GM19193 (cell line): ENCODE measurements around the gene ZNF80.
"Not testable (repeated sequence)": the region's sequence is repeated elsewhere in the genome, so short reads cannot be mapped to it uniquely, and the experiment has no call there.

Experiments
- POLR2A ChIP-seq: IDR thresholded peaks from 4 replicates; pipeline ENCODE4 v1.6.1; 2011; ENCODE audit not compliant: insufficient read depth, insufficient read length; ENCODE audit errors: extremely low read depth

ZNF80 gene

DNA sequence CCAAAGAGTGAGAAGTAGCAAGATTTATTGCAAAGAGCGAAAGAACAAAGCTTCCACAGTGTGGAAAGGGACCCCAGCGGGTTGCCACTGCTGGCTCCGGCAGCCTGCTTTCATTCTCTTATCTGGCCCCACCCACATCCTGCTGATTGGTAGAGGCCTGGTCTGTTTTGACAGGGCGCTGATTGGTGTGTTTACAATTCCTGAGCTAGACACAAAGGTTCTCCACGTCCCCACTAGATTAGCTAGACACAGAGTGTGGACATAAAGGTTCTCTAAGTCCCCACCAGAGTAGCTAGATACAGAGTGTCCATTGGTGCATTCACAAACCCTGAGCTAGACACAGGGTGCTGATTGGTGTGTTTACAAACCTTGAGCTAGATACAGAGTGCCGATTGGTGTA, at the start of gene ZNF80:
TSS of gene ZNF80 (minus strand) at position 101 of the 400 bp plus-strand sequence. CDS start 504 bp downstream, outside the sequence.
- TF ChIP-seq POLR2A = not testable (repeated sequence)

GRCh38 chr3:114286266-114286665, 48.9 kb upstream of the ZNF80 start:
- TF ChIP-seq POLR2A = no peak

- TF ChIP-seq POLR2A = no peak
These were observed 48.4 kb upstream of the ZNF80 start for GRCh38 chr3:114285648-114286230.

GRCh38 chr3:114284644-114285043, 47.3 kb upstream of the ZNF80 start:
- no peak for TF ChIP-seq POLR2A

- TF ChIP-seq POLR2A = no peak
These were observed 37.6 kb upstream of the ZNF80 start for GRCh38 chr3:114274929-114275328.

DNA sequence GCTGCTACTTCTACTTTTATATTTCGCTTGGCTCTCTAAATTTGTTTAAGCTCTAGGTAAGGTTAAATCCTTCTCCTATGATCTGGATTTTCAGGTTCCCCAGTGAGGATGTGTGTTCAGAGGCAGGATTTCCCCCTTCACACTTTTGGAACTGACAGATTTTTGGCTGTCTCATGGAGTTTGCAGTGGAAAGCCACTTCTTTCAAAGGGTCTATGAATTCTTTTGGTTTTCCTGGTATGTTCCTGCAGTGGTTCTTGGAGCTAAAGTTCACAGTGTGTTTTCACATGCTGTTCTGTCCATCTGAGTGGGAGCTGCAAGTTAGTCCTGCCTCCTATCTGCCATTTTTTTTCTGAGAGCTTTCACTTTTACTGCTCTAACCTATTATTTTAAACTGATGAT, 34.9 kb upstream of the ZNF80 start:
- TF ChIP-seq POLR2A = no peak

DNA sequence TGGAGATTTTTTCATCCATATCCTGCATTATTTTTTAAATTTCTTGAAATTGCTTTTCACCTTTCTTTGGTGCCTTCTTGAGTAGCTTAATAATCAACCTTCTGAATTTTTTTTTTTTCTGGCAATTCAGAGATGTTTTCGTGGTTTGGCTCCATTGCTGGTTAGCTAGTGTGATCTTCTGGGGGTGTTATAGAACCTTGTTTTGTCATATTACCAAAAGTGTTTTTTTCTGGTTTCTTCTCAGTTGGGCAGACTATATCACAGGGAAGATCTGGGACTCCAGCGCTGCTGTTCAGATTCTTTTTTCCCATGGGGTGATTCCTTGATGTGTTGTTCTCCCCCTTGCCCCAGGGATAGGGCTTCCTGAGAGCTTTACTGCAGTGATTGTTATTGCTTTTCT, 32.6 kb upstream of the ZNF80 start:
- no peak for TF ChIP-seq POLR2A

- TF ChIP-seq POLR2A = no peak
These were observed 22.8 kb upstream of the ZNF80 start for GRCh38 chr3:114260152-114260551.

DNA sequence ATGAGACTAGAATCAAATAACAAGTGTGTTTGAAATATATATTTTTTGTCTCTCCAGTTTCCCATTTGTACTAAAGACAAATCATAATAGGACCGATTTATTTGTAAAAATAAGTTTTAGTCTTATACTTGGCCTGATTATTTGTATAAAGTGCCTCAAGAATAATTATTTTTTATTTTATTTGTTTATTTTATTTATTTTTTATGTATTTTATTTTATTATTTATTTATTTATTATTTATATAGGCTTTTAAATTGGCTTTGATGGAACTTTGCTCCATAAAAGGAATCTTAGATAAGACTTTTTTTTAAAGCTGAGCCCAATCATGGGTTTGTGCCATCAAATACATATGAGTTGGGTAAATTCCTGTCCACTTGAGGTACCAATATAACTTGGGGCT, 22.2 kb upstream of the ZNF80 start:
- no peak for TF ChIP-seq POLR2A

DNA sequence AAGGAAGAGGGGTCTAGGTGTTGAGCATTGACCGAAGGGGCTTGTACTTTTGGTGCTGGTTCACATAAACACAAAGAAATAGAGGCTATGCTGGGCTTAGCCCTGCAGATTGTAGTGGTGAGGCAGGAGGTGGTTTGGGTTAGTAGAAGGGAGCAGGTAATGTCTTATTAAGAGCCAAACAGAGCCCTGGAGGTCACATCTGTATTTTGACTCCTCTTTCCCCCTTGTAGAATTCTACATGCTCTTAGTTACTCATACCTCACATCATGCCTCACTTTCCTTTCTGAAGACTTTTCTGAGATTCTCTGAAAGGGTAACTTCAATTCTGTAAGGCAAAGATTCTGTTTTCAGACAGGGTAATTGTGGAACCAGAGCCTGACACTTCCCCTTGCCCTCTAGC, 16.1 kb upstream of the ZNF80 start:
- no peak for TF ChIP-seq POLR2A

DNA sequence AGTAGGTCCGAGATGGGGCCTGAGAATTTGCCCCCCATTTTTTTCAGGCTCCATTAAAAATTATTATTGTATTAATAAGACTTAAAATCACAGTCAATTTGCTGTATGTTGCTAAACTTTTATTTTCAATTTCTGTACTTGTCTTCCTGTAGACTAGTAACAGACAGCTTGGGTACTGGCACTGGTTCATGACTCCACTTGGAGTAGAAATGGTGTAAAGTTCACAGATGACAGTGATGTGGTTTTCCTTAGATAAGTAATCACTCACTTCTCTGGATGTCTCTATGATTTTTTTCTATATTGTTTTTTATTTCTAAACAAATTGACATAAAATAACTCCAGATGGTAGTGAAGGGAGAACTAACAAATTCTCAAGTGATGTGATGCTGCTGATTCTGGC, 15.6 kb upstream of the ZNF80 start:
- TF ChIP-seq POLR2A = no peak

- no peak for TF ChIP-seq POLR2A
These were observed 5.6 kb upstream of the ZNF80 start for GRCh38 chr3:114242947-114243346.

- no peak for TF ChIP-seq POLR2A
These were observed 3.9 kb upstream of the ZNF80 start for GRCh38 chr3:114241262-114241661.

GRCh38 chr3:114235431-114235830, 1.9 kb downstream of the ZNF80 start:
- no peak for TF ChIP-seq POLR2A

- no peak for TF ChIP-seq POLR2A
These were observed 2.6 kb downstream of the ZNF80 start for GRCh38 chr3:114234745-114235144.

DNA sequence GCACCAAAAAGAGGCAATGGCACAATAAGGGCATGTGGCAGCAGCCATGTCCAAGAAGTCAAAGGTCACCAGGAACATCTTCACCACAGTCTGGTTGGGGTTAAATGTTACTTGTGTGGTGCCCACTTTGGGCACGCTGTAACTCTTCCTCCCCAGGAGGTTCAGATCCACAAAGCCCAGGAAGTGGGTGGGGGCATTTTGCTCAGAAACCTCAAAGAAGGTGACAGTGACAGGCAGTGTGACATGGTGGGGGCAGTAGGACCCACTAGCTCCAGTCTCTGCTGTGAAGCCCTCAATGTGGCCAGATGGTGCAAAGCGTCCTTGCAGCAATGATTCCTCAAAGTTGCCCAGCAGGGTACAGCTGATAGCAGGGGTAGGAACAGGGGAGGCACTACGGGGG, 5.8 kb downstream of the ZNF80 start:
- TF ChIP-seq POLR2A = no peak

- TF ChIP-seq POLR2A = no peak
These were observed 10.3 kb downstream of the ZNF80 start for GRCh38 chr3:114227076-114227475.
